ENCODE data around the gene SLC16A14.

DNA sequence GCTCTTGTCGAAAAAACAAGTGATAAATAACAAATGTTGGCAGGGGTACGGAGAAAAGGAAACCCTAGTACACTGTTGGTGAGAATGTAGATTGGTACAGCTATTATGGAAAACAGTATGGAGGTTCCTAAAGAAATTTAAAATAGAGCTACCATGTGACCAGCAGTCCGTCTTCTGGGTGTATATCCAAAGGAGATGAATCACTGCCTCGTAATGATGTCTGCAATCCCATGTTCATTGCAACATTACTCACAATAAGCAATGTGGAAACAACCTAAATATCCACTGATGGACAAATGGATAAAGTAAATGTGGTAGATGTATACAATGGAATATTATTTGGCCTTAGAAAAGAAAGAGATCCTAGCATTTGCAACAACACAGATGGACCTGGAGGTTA is 50.6 kb downstream of the SLC16A14 start:
- TF ChIP-seq EZH2 (IDR thresholded peaks at IDR 0.05; ENCODE audit: insufficient read depth, poor library complexity, severe bottlenecking), result no peak
- TF ChIP-seq EZH2phosphoT487 (IDR thresholded peaks at IDR 0.05; ENCODE audit: insufficient read depth, low read depth), result no peak
